HepG2 (cell line): Measurements from ENCODE around the gene CALM1. TPM values are rescaled to one million over a fixed set of nuclear protein-coding genes. Genes with fewer than 3 reads are reported as not detected.
A peak's percentile ranks its signal among the peaks of the same experiment; 100 is the strongest.

Experiments
- CBX1 ChIP-seq: IDR thresholded peaks from one replicate; pipeline ENCODE4 v1.6.1; 2016; ENCODE audit warnings: antibody characterized with exemption, low read depth
- FOXK2 ChIP-seq: fragments of 450-650 bp; IDR thresholded peaks from 2 replicates; pipeline ENCODE4 v1.6.1; 2016
- ONECUT2 ChIP-seq: sonication (generic); formaldehyde crosslinking; IDR thresholded peaks from 2 replicates; pipeline ENCODE4 v1.4.0; 2020; ENCODE audit warnings: missing genetic modification reagents
- PAX8 ChIP-seq: sonication (generic); formaldehyde crosslinking; IDR thresholded peaks from 2 replicates; pipeline ENCODE4 v1.8.0; 2022; ENCODE audit warnings: mild to moderate bottlenecking, missing genetic modification reagents, borderline replicate concordance
- RBFOX2 ChIP-seq: fragments of 200-400 bp; formaldehyde crosslinking; IDR thresholded peaks from 2 replicates; pipeline ENCODE4 v1.6.1; 2017; ENCODE audit warnings: low read depth, mild to moderate bottlenecking, low read length
- SNAI1 ChIP-seq: sonication (generic); formaldehyde crosslinking; IDR thresholded peaks from 2 replicates; pipeline ENCODE4 v1.5.0; 2020; ENCODE audit warnings: mild to moderate bottlenecking, missing genetic modification reagents, borderline replicate concordance
- ZNF274 ChIP-seq: sonication (generic); formaldehyde crosslinking; IDR thresholded peaks from 2 replicates; pipeline ENCODE4 v1.5.1; 2020; ENCODE audit warnings: mild to moderate bottlenecking, missing genetic modification reagents
- ZNF432 ChIP-seq: sonication (generic); formaldehyde crosslinking; IDR thresholded peaks from 2 replicates; pipeline ENCODE4 v1.5.0; 2020; ENCODE audit warnings: missing genetic modification reagents, mild to moderate bottlenecking, borderline replicate concordance
- ZNF563 ChIP-seq: sonication (generic); formaldehyde crosslinking; IDR thresholded peaks from 2 replicates; pipeline ENCODE4 v1.8.0; 2022; ENCODE audit warnings: mild to moderate bottlenecking, moderate library complexity, missing genetic modification reagents
- ZNF564 ChIP-seq: sonication (generic); formaldehyde crosslinking; IDR thresholded peaks from 2 replicates; pipeline ENCODE4 v1.8.1; 2023; ENCODE audit warnings: mild to moderate bottlenecking, missing genetic modification reagents
- ZNF674 ChIP-seq: sonication (generic); formaldehyde crosslinking; IDR thresholded peaks from 2 replicates; pipeline ENCODE4 v1.5.0; 2020; ENCODE audit warnings: low read depth, mild to moderate bottlenecking, missing genetic modification reagents
- polyA plus RNA-seq, 8 experiments: library from polyadenylated mRNA; depleted of rRNA in 3 of 8; stranded (reverse) in 7 of 8; unstranded in 1 of 8; fragments of >200 nt; fragmentation: Illumina TruSeq in 4 of 8; extraction: Trizol in 4 of 8; gene quantifications; 2 replicates each; pipeline versions ENCODE4 v1.2.1 to v1.2.3, GENCODE V29; 2011 to 2016; ENCODE audit warnings: low read depth in 4 of 8, missing spikeins in 1 of 8, mixed read lengths in 1 of 8; ENCODE audit not compliant: insufficient read depth in 1 of 8
- total RNA-seq, 5 experiments: library from RNA; depleted of rRNA; stranded (reverse); fragments of >200 nt; fragmentation: Illumina TruSeq; extraction: Trizol; gene quantifications; 2 replicates each; pipeline ENCODE4 v1.2.3, GENCODE V29; 2016; ENCODE audit warnings: low read depth in 1 of 5
- TF ChIP-seq, protein P1 (sequence below): sonication (generic); formaldehyde crosslinking; IDR thresholded peaks from 2 replicates; pipeline ENCODE4 v1.5.0; 2020; ENCODE audit warnings: missing genetic modification reagents
- TF ChIP-seq, protein P2 (sequence below): sonication (generic); formaldehyde crosslinking; IDR thresholded peaks from 2 replicates; pipeline ENCODE4 v1.8.0; 2022; ENCODE audit warnings: low read depth, missing genetic modification reagents
- TF ChIP-seq, protein P3 (sequence below): IDR thresholded peaks from 2 replicates; pipeline ENCODE4 v1.6.1; 2016; ENCODE audit warnings: missing genetic modification reagents, missing compliant biosample characterization
- TF ChIP-seq, protein P4 (sequence below): sonication (generic); formaldehyde crosslinking; IDR thresholded peaks from 2 replicates; pipeline ENCODE4 v1.5.1; 2020; ENCODE audit warnings: mild to moderate bottlenecking, missing genetic modification reagents, moderate library complexity
- TF ChIP-seq, protein P5 (sequence below): sonication (generic); formaldehyde crosslinking; IDR thresholded peaks from 2 replicates; pipeline ENCODE4 v1.5.0; 2020; ENCODE audit warnings: missing genetic modification reagents, mild to moderate bottlenecking, borderline replicate concordance

The CALM1 gene
- total and polyA plus RNA-seq, 2 of the 13 experiments (the other 11 are each of a cell fraction or from before 2014, with no cell fraction given) = 110 to 238 TPM

DNA sequence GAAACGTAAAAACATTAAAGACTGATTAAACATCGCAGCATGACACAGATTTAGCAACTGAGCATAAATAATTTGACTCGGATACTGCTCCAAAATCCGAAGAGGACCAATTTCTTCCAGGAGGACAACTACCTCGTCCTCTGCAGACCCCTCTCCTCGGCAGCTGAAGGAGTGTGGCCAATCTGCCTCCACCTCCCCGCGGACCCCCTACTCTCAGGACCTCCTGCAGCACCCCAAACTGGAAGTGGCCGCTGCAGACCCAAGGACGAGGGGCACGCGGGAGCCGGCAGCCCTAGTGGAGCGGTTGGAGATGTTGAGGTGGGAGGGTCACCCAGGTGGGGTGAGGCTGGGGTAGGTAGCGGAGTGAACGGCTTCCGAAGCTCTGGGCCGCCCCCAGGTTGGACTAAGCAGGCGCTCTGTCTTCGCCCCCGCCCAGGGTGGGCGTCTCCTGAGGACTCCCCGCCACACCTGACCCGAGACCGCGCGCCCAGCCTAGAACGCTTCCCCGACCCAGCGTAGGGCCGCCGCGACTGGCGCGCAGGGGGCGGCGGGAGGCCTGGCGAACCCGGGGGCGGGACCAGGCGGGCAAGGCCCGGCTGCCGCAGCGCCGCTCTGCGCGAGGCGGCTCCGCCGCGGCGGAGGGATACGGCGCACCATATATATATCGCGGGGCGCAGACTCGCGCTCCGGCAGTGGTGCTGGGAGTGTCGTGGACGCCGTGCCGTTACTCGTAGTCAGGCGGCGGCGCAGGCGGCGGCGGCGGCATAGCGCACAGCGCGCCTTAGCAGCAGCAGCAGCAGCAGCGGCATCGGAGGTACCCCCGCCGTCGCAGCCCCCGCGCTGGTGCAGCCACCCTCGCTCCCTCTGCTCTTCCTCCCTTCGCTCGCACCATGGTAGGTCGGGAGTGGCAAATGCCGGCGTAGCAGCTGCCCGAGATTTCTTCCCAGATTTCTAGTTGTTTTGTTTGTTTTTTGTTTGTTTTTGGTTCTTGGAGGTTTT, at the start of gene CALM1 (continued):
- peak; percentile 79; the same call in 1 of the 2 replicates for TF ChIP-seq SNAI1 (CRISPR knock-in tag)
- TF ChIP-seq, protein P1, sequence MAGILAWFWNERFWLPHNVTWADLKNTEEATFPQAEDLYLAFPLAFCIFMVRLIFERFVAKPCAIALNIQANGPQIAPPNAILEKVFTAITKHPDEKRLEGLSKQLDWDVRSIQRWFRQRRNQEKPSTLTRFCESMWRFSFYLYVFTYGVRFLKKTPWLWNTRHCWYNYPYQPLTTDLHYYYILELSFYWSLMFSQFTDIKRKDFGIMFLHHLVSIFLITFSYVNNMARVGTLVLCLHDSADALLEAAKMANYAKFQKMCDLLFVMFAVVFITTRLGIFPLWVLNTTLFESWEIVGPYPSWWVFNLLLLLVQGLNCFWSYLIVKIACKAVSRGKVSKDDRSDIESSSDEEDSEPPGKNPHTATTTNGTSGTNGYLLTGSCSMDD (CRISPR knock-in tag) = no peak; the same call in 1 of the 2 replicates
- TF ChIP-seq ZNF564 (CRISPR knock-in tag) = peak; percentile 80; the same call in 1 of the 2 replicates
- TF ChIP-seq ONECUT2 (CRISPR knock-in tag) = no peak; the same call in 1 of the 2 replicates
- TF ChIP-seq, protein P2, sequence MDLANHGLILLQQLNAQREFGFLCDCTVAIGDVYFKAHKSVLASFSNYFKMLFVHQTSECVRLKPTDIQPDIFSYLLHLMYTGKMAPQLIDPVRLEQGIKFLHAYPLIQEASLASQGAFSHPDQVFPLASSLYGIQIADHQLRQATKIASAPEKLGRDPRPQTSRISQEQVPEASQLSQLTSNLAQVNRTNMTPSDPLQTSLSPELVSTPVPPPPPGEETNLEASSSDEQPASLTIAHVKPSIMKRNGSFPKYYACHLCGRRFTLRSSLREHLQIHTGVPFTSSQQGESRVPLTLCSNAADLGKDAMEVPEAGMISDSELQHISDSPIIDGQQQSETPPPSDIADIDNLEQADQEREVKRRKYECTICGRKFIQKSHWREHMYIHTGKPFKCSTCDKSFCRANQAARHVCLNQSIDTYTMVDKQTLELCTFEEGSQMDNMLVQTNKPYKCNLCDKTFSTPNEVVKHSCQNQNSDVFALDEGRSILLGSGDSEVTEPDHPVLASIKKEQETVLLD (CRISPR knock-in tag) = peak; percentile 74; the same call in 1 of the 2 replicates
- TF ChIP-seq ZNF432 (CRISPR knock-in tag) = no peak
- peak; percentile 61; the same call in 1 of the 2 replicates for TF ChIP-seq PAX8 (CRISPR knock-in tag)
- TF ChIP-seq CBX1 = peak; percentile 94
- peak; percentile 95 for TF ChIP-seq ZNF674 (CRISPR knock-in tag)
- TF ChIP-seq FOXK2 = no peak
- peak; percentile 87; the same call in 1 of the 2 replicates for TF ChIP-seq ZNF563 (CRISPR knock-in tag)
- TF ChIP-seq, protein P3, sequence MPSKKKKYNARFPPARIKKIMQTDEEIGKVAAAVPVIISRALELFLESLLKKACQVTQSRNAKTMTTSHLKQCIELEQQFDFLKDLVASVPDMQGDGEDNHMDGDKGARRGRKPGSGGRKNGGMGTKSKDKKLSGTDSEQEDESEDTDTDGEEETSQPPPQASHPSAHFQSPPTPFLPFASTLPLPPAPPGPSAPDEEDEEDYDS (CRISPR knock-in tag) = peak; percentile 89
- peak; percentile 99 for TF ChIP-seq RBFOX2
- peak; percentile 72 for TF ChIP-seq ZNF274 (CRISPR knock-in tag)
- TF ChIP-seq, protein P4, sequence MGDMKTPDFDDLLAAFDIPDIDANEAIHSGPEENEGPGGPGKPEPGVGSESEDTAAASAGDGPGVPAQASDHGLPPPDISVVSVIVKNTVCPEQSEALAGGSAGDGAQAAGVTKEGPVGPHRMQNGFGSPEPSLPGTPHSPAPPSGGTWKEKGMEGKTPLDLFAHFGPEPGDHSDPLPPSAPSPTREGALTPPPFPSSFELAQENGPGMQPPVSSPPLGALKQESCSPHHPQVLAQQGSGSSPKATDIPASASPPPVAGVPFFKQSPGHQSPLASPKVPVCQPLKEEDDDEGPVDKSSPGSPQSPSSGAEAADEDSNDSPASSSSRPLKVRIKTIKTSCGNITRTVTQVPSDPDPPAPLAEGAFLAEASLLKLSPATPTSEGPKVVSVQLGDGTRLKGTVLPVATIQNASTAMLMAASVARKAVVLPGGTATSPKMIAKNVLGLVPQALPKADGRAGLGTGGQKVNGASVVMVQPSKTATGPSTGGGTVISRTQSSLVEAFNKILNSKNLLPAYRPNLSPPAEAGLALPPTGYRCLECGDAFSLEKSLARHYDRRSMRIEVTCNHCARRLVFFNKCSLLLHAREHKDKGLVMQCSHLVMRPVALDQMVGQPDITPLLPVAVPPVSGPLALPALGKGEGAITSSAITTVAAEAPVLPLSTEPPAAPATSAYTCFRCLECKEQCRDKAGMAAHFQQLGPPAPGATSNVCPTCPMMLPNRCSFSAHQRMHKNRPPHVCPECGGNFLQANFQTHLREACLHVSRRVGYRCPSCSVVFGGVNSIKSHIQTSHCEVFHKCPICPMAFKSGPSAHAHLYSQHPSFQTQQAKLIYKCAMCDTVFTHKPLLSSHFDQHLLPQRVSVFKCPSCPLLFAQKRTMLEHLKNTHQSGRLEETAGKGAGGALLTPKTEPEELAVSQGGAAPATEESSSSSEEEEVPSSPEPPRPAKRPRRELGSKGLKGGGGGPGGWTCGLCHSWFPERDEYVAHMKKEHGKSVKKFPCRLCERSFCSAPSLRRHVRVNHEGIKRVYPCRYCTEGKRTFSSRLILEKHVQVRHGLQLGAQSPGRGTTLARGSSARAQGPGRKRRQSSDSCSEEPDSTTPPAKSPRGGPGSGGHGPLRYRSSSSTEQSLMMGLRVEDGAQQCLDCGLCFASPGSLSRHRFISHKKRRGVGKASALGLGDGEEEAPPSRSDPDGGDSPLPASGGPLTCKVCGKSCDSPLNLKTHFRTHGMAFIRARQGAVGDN (CRISPR knock-in tag) = peak; percentile 83
- TF ChIP-seq, protein P5, sequence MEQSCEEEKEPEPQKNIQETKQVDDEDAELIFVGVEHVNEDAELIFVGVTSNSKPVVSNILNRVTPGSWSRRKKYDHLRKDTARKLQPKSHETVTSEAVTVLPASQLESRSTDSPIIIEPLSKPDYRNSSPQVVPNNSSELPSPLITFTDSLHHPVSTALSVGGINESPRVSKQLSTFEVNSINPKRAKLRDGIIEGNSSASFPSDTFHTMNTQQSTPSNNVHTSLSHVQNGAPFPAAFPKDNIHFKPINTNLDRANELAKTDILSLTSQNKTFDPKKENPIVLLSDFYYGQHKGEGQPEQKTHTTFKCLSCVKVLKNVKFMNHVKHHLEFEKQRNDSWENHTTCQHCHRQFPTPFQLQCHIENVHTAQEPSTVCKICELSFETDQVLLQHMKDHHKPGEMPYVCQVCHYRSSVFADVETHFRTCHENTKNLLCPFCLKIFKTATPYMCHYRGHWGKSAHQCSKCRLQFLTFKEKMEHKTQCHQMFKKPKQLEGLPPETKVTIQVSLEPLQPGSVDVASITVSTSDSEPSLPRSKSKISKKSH (CRISPR knock-in tag) = peak; percentile 88
